GM18507 (cell line): ENCODE measurements around the gene PSME1.

ENCODE experiments used
- DNase-seq: peaks from one replicate; pipeline ENCODE4 v3.0.0; 2011; ENCODE audit warnings: low read depth; ENCODE audit not compliant: insufficient read length; ENCODE audit errors: extremely low spot score
- FAIRE-seq: peaks from 2 replicates; lab custom pipeline; 2011; peaks lifted over from hg19 to GRCh38; lab: Jason Lieb, UNC

Gene PSME1

GRCh38 chr14:24123424-24124417 lies 12.3 kb upstream of the PSME1 start:
- DNase-seq (no peak), FAIRE-seq (peak; percentile 51)

GRCh38 chr14:24126939-24127338 lies 9.1 kb upstream of the PSME1 start:
- no peak for DNase-seq
- FAIRE-seq: no peak

GRCh38 chr14:24127673-24128072 lies 8.3 kb upstream of the PSME1 start:
- FAIRE-seq (no peak), DNase-seq (no peak)

- no peak for DNase-seq
- FAIRE-seq: no peak
Observed at GRCh38 chr14:24129410-24129998, 6.5 kb upstream of the PSME1 start.

GRCh38 chr14:24130380-24130716 lies 5.6 kb upstream of the PSME1 start, which contains the start of gene FITM1:
Gene FITM1, plus strand, starts transcription at chr14:24130659. Its CDS starts 905 bp downstream, at chr14:24131564.
- DNase-seq (no peak), FAIRE-seq (no peak)

GRCh38 chr14:24130717-24131548 lies 5.1 kb upstream of the PSME1 start:
- DNase-seq (no peak), FAIRE-seq (no peak)

GRCh38 chr14:24131549-24131966 lies 4.4 kb upstream of the PSME1 start:
- FAIRE-seq (no peak), DNase-seq (no peak)

GRCh38 chr14:24132061-24132685 lies 3.8 kb upstream of the PSME1 start:
- FAIRE-seq (no peak), DNase-seq (no peak)

GRCh38 chr14:24132976-24133375 lies 3.0 kb upstream of the PSME1 start:
- FAIRE-seq (no peak), DNase-seq (no peak)

- no peak for DNase-seq
Observed at GRCh38 chr14:24133735-24134134, 2.3 kb upstream of the PSME1 start.

GRCh38 chr14:24135584-24135833 lies 485 bp upstream of the PSME1 start:
- FAIRE-seq (no peak), DNase-seq (no peak)

More at GRCh38 chr14:24133735-24134134, 2.3 kb upstream of the PSME1 start:
- FAIRE-seq: no peak

- FAIRE-seq: no peak
- no peak for DNase-seq
Observed at GRCh38 chr14:24136684-24137528, 912 bp downstream of the PSME1 start.

GRCh38 chr14:24137529-24138395 lies 1.8 kb downstream of the PSME1 start:
- no peak for DNase-seq
- FAIRE-seq: no peak

- no peak for DNase-seq
- FAIRE-seq: no peak
Observed at GRCh38 chr14:24138396-24139271, 2.6 kb downstream of the PSME1 start.

- DNase-seq: no peak
- FAIRE-seq: no peak
Observed at GRCh38 chr14:24139272-24139934, 3.4 kb downstream of the PSME1 start.

GRCh38 chr14:24141097-24141880 lies 5.3 kb downstream of the PSME1 start, which contains the start of gene EMC9:
Gene EMC9, minus strand, starts transcription at chr14:24141591. Its CDS starts 287 bp downstream, at chr14:24141304.
- DNase-seq: peak; percentile 87
- peak; percentile 95 for FAIRE-seq
